Esophagus muscularis mucosa (tissue), 4 donors: ENCODE measurements around the gene PGAP3. TPM values are rescaled to one million over a fixed set of nuclear protein-coding genes. Genes with fewer than 3 reads are reported as not detected.

Source experiments
- DNase-seq: peaks from one replicate; pipeline ENCODE4 v3.0.0-alpha.2; 2017; ENCODE audit errors: extremely low spot score
- H3K27ac ChIP-seq, 4 donors: fragments of 200-600 bp; sonication (generic); replicated peaks in 1 of 4; 1 replicate in 3 of 4; 2 replicates in 1 of 4; pipeline ENCODE4 v1.5.1; 2016 to 2019; ENCODE audit warnings: mild to moderate bottlenecking in 1 of 4
- H3K27me3 ChIP-seq, 4 donors: fragments of 200-600 bp; sonication (generic); one replicate each; pipeline versions ENCODE4 v1.5.1 to v1.6.0; 2016 to 2019
- H3K36me3 ChIP-seq, 4 donors: fragments of 200-600 bp; sonication (generic); one replicate each; pipeline ENCODE4 v1.5.1; 2016 to 2019
- H3K4me1 ChIP-seq, 4 donors: fragments of 200-600 bp; sonication (generic); one replicate each; pipeline ENCODE4 v1.5.1; 2016 to 2019
- H3K4me3 ChIP-seq, 4 donors: fragments of 200-600 bp; sonication (generic); 1 replicate in 2 of 4; 2 replicates in 2 of 4; pipeline ENCODE4 v1.5.1; 2016 to 2019; ENCODE audit warnings: mild to moderate bottlenecking in 4 of 4, moderate library complexity in 1 of 4
- H3K9me3 ChIP-seq, 4 donors: fragments of 200-600 bp; sonication (generic); 1 replicate in 3 of 4; 2 replicates in 1 of 4; pipeline ENCODE4 v1.5.1; 2016 to 2019
- CTCF ChIP-seq, 3 experiments: fragments of 200-600 bp in 2 of 3; fragments of 450-650 bp in 1 of 3; sonication (generic) in 2 of 3; IDR thresholded peaks; one replicate each; pipeline ENCODE4 v1.5.1; 2017 to 2019; ENCODE audit warnings: antibody characterized with exemption in 3 of 3, mild to moderate bottlenecking in 2 of 3, moderate library complexity in 1 of 3
- EP300 ChIP-seq: sonication (generic); formaldehyde crosslinking; IDR thresholded peaks from one replicate; pipeline ENCODE4 v1.6.1; 2017; ENCODE audit warnings: antibody characterized with exemption
- POLR2A ChIP-seq: fragments of 450-650 bp; IDR thresholded peaks from one replicate; pipeline ENCODE4 v1.6.1; 2017; ENCODE audit warnings: antibody characterized with exemption, moderate library complexity, mild to moderate bottlenecking, low read depth
- POLR2AphosphoS5 ChIP-seq, 2 donors: sonication (generic); formaldehyde crosslinking; IDR thresholded peaks; one replicate each; pipeline ENCODE4 v1.6.1; 2017; ENCODE audit warnings: antibody characterized with exemption in 2 of 2
- WGBS: methylation state at CpG from one replicate; pipeline ENCODE4 v1.1.5; 2018; 5-methylcytosine and 5-hydroxymethylcytosine counted together
- intact Hi-C: fragments of 100-400 bp; cut with DNase I; formaldehyde crosslinking; loops from one replicate; pipeline ENCODE4 v1.15.1; 2023
- total RNA-seq, 4 donors: library from RNA; depleted of rRNA; stranded (reverse); fragments of >200 nt; gene quantifications; one replicate each; pipeline versions ENCODE4 v1.1.0 to v1.2.1, GENCODE V29; 2016

Gene PGAP3
- total RNA-seq, 4 donors from 2014 or later: 6.2 to 9.4 (median 8.5) TPM

GRCh38 chr17:39695089-39695474 is 7.2 kb upstream of the PGAP3 start:
- TF ChIP-seq CTCF (IDR thresholded peaks at IDR 0.05) (no peak), POLR2A (no peak), POLR2AphosphoS5 (IDR thresholded peaks at IDR 0.05) (no peak), EP300 (no peak)
- DNase-seq: no peak
- WGBS: 96% methylated on average over 2 of the region's 2 CpGs
- H3K36me3 ChIP-seq: peaks cover 0 to 6% (median 0%) of the 10 kb centered on the region in 4 donors
- H3K4me3 ChIP-seq: no peak overlapping the region
- no peaks in the 10 kb centered on the region for H3K9me3 ChIP-seq
- H3K27me3 ChIP-seq: no peaks in the 10 kb centered on the region
- intact Hi-C loops: no loop called here
- H3K4me1 ChIP-seq: peaks cover 5 to 8% (median 7%) of the 10 kb centered on the region in 4 donors
- H3K27ac ChIP-seq: no peak overlapping the region

GRCh38 chr17:39694593-39694992 is 6.7 kb upstream of the PGAP3 start:
- H3K27ac ChIP-seq: no peak overlapping the region
- DNase-seq: no peak
- H3K4me1 ChIP-seq: peaks cover 4 to 6% (median 6%) of the 10 kb centered on the region in 4 donors
- H3K4me3 ChIP-seq: no peak overlapping the region
- no peak for TF ChIP-seq POLR2A
- TF ChIP-seq CTCF (IDR thresholded peaks at IDR 0.05): no peak
- no peak for TF ChIP-seq EP300
- TF ChIP-seq POLR2AphosphoS5 (IDR thresholded peaks at IDR 0.05): no peak
- no peaks in the 10 kb centered on the region for H3K9me3 ChIP-seq
- 89% methylated on average over 5 of the region's 5 CpGs for WGBS
- no peaks in the 10 kb centered on the region for H3K27me3 ChIP-seq
- H3K36me3 ChIP-seq: peaks cover 0 to 6% (median 0%) of the 10 kb centered on the region in 4 donors
- intact Hi-C loops: no loop called here

GRCh38 chr17:39688945-39689344 is 1.1 kb upstream of the PGAP3 start:
- no peak for DNase-seq
- no peak for TF ChIP-seq EP300
- no peak for TF ChIP-seq POLR2A
- TF ChIP-seq CTCF (IDR thresholded peaks at IDR 0.05): no peak
- no peak for TF ChIP-seq POLR2AphosphoS5 (IDR thresholded peaks at IDR 0.05)
- 42% methylated on average over 3 of the region's 3 CpGs for WGBS
- Histone ChIP-seq H3K9me3 (no peaks in the 10 kb centered on the region), H3K27me3 (no peaks in the 10 kb centered on the region), H3K36me3 (peaks cover 0 to 17% (median 14%) of the 10 kb centered on the region in 4 donors), H3K27ac (no peak overlapping the region), H3K4me1 (peaks cover 11 to 22% (median 17%) of the 10 kb centered on the region in 4 donors), H3K4me3 (peak overlapping the region in 2 of 4 donors; percentile 68 to 81)
- intact Hi-C loops: loop anchor here (5.0 kb wide), 1 partner anchor 38 kb away; no protein-coding TSS in a partner anchor

- intact Hi-C loops: loop anchor here (5.0 kb wide), 1 partner anchor 39 kb away; no protein-coding TSS in a partner anchor
- 18% methylated on average over 6 of the region's 6 CpGs for WGBS
- no peaks in the 10 kb centered on the region for H3K9me3 ChIP-seq
Observed at GRCh38 chr17:39688475-39688835, 598 bp upstream of the PGAP3 start.

More at GRCh38 chr17:39688475-39688835, 598 bp upstream of the PGAP3 start:
- H3K4me3 ChIP-seq: peak overlapping the region; percentile 68 to 81 (median 72)
- H3K27ac ChIP-seq: peak overlapping the region; percentile 83 to 91 (median 86)
- DNase-seq: no peak
- H3K36me3 ChIP-seq: peaks cover 0 to 21% (median 17%) of the 10 kb centered on the region in 4 donors
- TF ChIP-seq CTCF (IDR thresholded peaks at IDR 0.05) (no peak), POLR2A (no peak), POLR2AphosphoS5 (IDR thresholded peaks at IDR 0.05) (no peak)
- H3K27me3 ChIP-seq: no peaks in the 10 kb centered on the region
- H3K4me1 ChIP-seq: peaks cover 11 to 22% (median 17%) of the 10 kb centered on the region in 4 donors
